Measurements from ENCODE around the gene SYT13. TPM values are rescaled to one million over a fixed set of nuclear protein-coding genes. Genes with fewer than 3 reads are reported as not detected.

Gene SYT13
- total RNA-seq, 1 donor from 2014 or later, result 17.4 TPM

- H3K36me3 Mint-ChIP-seq, result peaks cover 8% of the 10 kb centered on the region
- H3K27ac Mint-ChIP-seq, result no peak overlapping the region
- peaks cover under 1% of the 10 kb centered on the region for H3K9me3 Mint-ChIP-seq
- peaks cover 20% of the 10 kb centered on the region for H3K4me1 Mint-ChIP-seq (ENCODE audit: unreplicated experiment)
- DNase-seq (ENCODE audit: extremely low spot score, unreplicated experiment), result no peak
- H3K27me3 Mint-ChIP-seq, result no peaks in the 10 kb centered on the region
- H3K4me3 Mint-ChIP-seq, result no peak overlapping the region
- TF ChIP-seq, protein P1, sequence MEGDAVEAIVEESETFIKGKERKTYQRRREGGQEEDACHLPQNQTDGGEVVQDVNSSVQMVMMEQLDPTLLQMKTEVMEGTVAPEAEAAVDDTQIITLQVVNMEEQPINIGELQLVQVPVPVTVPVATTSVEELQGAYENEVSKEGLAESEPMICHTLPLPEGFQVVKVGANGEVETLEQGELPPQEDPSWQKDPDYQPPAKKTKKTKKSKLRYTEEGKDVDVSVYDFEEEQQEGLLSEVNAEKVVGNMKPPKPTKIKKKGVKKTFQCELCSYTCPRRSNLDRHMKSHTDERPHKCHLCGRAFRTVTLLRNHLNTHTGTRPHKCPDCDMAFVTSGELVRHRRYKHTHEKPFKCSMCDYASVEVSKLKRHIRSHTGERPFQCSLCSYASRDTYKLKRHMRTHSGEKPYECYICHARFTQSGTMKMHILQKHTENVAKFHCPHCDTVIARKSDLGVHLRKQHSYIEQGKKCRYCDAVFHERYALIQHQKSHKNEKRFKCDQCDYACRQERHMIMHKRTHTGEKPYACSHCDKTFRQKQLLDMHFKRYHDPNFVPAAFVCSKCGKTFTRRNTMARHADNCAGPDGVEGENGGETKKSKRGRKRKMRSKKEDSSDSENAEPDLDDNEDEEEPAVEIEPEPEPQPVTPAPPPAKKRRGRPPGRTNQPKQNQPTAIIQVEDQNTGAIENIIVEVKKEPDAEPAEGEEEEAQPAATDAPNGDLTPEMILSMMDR (conservative IDR thresholded peaks at IDR 0.05), result no peak
Observed at GRCh38 chr11:45208135-45208534, 78.0 kb downstream of the SYT13 start.

- TF ChIP-seq, protein P1 (conservative IDR thresholded peaks at IDR 0.05), result no peak
- no peak for DNase-seq (ENCODE audit: extremely low spot score, unreplicated experiment)
- Mint-ChIP-seq H3K27ac (no peak overlapping the region), H3K4me1 (ENCODE audit: unreplicated experiment) (peaks cover 14% of the 10 kb centered on the region), H3K36me3 (peaks cover 13% of the 10 kb centered on the region), H3K4me3 (no peak overlapping the region), H3K9me3 (peaks cover 4% of the 10 kb centered on the region), H3K27me3 (no peaks in the 10 kb centered on the region)
Observed at GRCh38 chr11:45205978-45206377, 80.2 kb downstream of the SYT13 start.

DNA sequence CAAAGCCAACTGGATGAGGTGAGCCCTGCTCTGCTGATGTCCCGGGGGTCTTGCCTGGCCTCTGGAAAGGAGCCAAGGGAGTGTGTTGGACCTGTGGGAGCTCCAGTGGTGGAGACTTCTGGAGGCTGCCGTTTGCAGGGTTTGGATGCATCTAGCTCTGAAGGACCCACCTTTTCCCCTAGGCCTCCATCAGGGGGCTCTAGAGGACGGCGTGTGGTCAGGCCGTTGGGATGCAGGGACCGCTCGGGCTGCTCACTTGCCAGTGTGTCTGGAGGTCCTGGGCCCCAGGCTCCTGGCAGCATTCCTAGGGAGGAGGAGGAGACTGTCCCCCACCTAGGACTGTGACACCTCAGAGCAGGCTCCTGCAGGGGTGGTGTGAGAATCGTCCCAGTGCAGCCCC is 81.4 kb downstream of the SYT13 start:
- Mint-ChIP-seq H3K4me3 (no peak overlapping the region), H3K27me3 (no peaks in the 10 kb centered on the region), H3K27ac (no peak overlapping the region), H3K4me1 (ENCODE audit: unreplicated experiment) (peaks cover 7% of the 10 kb centered on the region), H3K36me3 (peaks cover 21% of the 10 kb centered on the region), H3K9me3 (peaks cover 4% of the 10 kb centered on the region)
- TF ChIP-seq, protein P1 (conservative IDR thresholded peaks at IDR 0.05), result no peak
- DNase-seq (ENCODE audit: extremely low spot score, unreplicated experiment), result no peak

- Mint-ChIP-seq H3K4me1 (ENCODE audit: unreplicated experiment) (peaks cover 6% of the 10 kb centered on the region), H3K36me3 (peaks cover 40% of the 10 kb centered on the region), H3K27ac (no peak overlapping the region), H3K9me3 (no peaks in the 10 kb centered on the region), H3K4me3 (no peak overlapping the region), H3K27me3 (no peaks in the 10 kb centered on the region)
- TF ChIP-seq, protein P1 (conservative IDR thresholded peaks at IDR 0.05), result no peak
- no peak for DNase-seq (ENCODE audit: extremely low spot score, unreplicated experiment)
Observed at GRCh38 chr11:45193695-45194094, 92.4 kb downstream of the SYT13 start.

Other genes with a start within 250 kb of the SYT13 start
- gene PRDM11, start 139.7 kb downstream of the SYT13 start, total RNA-seq (ENCODE audit: low replicate concordance), result 13.6 and 24.0 TPM in 2 replicates